ENCODE measurements around the gene HOXA13. TPM values are rescaled to one million over a fixed set of nuclear protein-coding genes. Genes with fewer than 3 reads are reported as not detected.

Gene HOXA13
- total and polyA plus RNA-seq, 2 donors (not counting 1 experiment from before 2014, with no cell fraction given): not detected

Small RNA genes within 50 kb of the gene (small RNA-seq; reads per million reads assigned to genes)
- gene AC004080.5 (ENCODE audit: insufficient read length, low read depth, low replicate concordance) (not detected), gene RF02140 (ENCODE audit: insufficient read length, low read depth, low replicate concordance) (not detected), gene RF02141 (ENCODE audit: insufficient read length, low read depth, low replicate concordance) (not detected)

Other genes starting within 250 kb of the HOXA13 start
- 0.37 and 0.87 TPM in 2 replicates for gene HOXA1, start 104.1 kb downstream of the HOXA13 start, total RNA-seq
- gene HOXA1, start 104.1 kb downstream of the HOXA13 start, polyA plus RNA-seq: 0.07 and 0.13 TPM in 2 replicates
- gene HOXA2, start 97.4 kb downstream of the HOXA13 start, total RNA-seq: not detected in 2 replicates
- not detected in 2 replicates for gene HOXA2, start 97.4 kb downstream of the HOXA13 start, polyA plus RNA-seq
- 0.24 TPM in 1 of 2 replicates, not detected in the other for gene HOXA4, start 69.3 kb downstream of the HOXA13 start, total RNA-seq
- gene HOXA4, start 69.3 kb downstream of the HOXA13 start, polyA plus RNA-seq: 0.30 TPM in 1 of 2 replicates, not detected in the other
- not detected in 2 replicates for gene HOXA5, start 56.4 kb downstream of the HOXA13 start, total RNA-seq
- gene HOXA5, start 56.4 kb downstream of the HOXA13 start, polyA plus RNA-seq: 0.07 TPM in 1 of 2 replicates, not detected in the other
- 0.49 TPM in 1 of 2 replicates, not detected in the other for gene HOXA6, start 52.3 kb downstream of the HOXA13 start, total RNA-seq
- 0.18 TPM in 1 of 2 replicates, not detected in the other for gene HOXA6, start 52.3 kb downstream of the HOXA13 start, polyA plus RNA-seq
- gene HOXA3, start 47.5 kb downstream of the HOXA13 start, total RNA-seq: not detected in 2 replicates
- 0.07 TPM in 1 of 2 replicates, not detected in the other for gene HOXA3, start 47.5 kb downstream of the HOXA13 start, polyA plus RNA-seq
- not detected in 2 replicates for gene HOXA7, start 43.4 kb downstream of the HOXA13 start, total RNA-seq
- 0.37 TPM in 1 of 2 replicates, not detected in the other for gene HOXA7, start 43.4 kb downstream of the HOXA13 start, polyA plus RNA-seq
- gene HOXA9, start 34.6 kb downstream of the HOXA13 start, total RNA-seq: not detected in 2 replicates
- 0.07 TPM in 1 of 2 replicates, not detected in the other for gene HOXA9, start 34.6 kb downstream of the HOXA13 start, polyA plus RNA-seq
- gene HOXA10, start 25.8 kb downstream of the HOXA13 start, total RNA-seq: not detected in 2 replicates
- gene HOXA10, start 25.8 kb downstream of the HOXA13 start, polyA plus RNA-seq: not detected in 2 replicates
- not detected in 2 replicates for gene HOXA11, start 14.9 kb downstream of the HOXA13 start, total RNA-seq
- gene HOXA11, start 14.9 kb downstream of the HOXA13 start, polyA plus RNA-seq: not detected in 2 replicates
- not detected in 2 replicates for gene EVX1, start 42.7 kb upstream of the HOXA13 start, total RNA-seq
- not detected in 2 replicates for gene EVX1, start 42.7 kb upstream of the HOXA13 start, polyA plus RNA-seq